Right atrium auricular region (tissue), 2 donors: ENCODE data around the gene OR1I1. TPM values are rescaled to one million over a fixed set of nuclear protein-coding genes. Genes with fewer than 3 reads are reported as not detected.

Experiments used
- DNase-seq: peaks from one replicate; pipeline ENCODE4 v3.0.0-alpha.2; 2019; ENCODE audit warnings: low spot score
- H3K27ac ChIP-seq, 2 donors: fragments of 200-600 bp; sonication (generic); 1 replicate in 1 of 2; 2 replicates in 1 of 2; pipeline ENCODE4 v1.5.1; 2016 to 2019
- H3K27me3 ChIP-seq, 2 donors: fragments of 200-600 bp; sonication (generic); one replicate each; pipeline versions ENCODE4 v1.5.1 to v1.6.0; 2017 to 2019
- H3K36me3 ChIP-seq: fragments of 200-600 bp; sonication (generic); one replicate; pipeline ENCODE4 v1.5.1; 2016
- H3K4me1 ChIP-seq, 2 donors: fragments of 200-600 bp; sonication (generic); one replicate each; pipeline versions ENCODE4 v1.5.1 to v1.6.0; 2017 to 2019
- H3K4me3 ChIP-seq, 2 donors: fragments of 200-600 bp; sonication (generic); 1 replicate in 1 of 2; 2 replicates in 1 of 2; pipeline ENCODE4 v1.5.1; 2017 to 2019; ENCODE audit warnings: mild to moderate bottlenecking in 1 of 2, moderate library complexity in 1 of 2
- H3K9me3 ChIP-seq, 2 donors: fragments of 200-600 bp; sonication (generic); one replicate each; pipeline ENCODE4 v1.5.1; 2019
- total RNA-seq, 2 donors: library from RNA; depleted of rRNA; stranded (reverse); fragments of >200 nt; gene quantifications; one replicate each; pipeline ENCODE4 v1.1.0, GENCODE V29; 2016
- TF ChIP-seq, protein P1 (sequence below), 2 donors: fragments of 200-600 bp; sonication (generic); IDR thresholded peaks; one replicate each; pipeline ENCODE4 v1.5.1; 2019; ENCODE audit warnings: antibody characterized with exemption in 2 of 2

Gene OR1I1
- total RNA-seq, 2 donors from 2014 or later: not detected

DNA sequence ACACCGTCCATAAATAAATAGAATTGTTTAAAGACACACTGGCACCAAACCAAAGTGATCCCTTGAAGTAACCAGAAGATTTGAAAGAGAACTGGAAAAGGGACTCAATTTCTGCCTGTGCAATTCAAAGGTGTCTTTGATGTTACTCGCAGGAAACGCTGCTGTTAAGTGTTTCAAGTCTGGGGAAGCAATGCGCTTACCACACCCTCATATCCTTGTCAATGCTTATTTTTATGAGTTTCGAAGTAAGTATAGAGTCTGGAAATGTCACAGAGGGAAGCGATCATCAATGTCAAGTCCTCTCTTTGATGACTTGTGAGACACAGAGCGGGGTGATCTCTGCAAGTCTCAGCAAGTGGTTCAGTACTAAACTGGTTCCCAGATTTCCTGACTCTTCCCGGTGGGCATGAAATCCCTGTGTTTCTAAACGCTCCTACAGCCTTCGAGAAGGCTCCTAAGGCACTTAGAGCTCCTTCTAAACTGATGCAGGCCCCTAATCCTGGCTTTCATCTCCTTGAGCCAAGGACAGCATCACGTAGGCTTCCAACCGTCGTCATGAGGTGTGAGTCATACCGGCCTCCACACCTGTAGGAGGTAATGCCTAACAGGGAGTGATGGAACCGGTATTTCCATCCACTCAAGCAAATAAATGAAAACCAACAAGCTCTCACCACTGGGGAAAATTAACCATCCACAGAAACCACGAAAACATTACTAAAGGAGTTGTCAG, 48.0 kb downstream of the OR1I1 start:
- TF ChIP-seq, protein P1, sequence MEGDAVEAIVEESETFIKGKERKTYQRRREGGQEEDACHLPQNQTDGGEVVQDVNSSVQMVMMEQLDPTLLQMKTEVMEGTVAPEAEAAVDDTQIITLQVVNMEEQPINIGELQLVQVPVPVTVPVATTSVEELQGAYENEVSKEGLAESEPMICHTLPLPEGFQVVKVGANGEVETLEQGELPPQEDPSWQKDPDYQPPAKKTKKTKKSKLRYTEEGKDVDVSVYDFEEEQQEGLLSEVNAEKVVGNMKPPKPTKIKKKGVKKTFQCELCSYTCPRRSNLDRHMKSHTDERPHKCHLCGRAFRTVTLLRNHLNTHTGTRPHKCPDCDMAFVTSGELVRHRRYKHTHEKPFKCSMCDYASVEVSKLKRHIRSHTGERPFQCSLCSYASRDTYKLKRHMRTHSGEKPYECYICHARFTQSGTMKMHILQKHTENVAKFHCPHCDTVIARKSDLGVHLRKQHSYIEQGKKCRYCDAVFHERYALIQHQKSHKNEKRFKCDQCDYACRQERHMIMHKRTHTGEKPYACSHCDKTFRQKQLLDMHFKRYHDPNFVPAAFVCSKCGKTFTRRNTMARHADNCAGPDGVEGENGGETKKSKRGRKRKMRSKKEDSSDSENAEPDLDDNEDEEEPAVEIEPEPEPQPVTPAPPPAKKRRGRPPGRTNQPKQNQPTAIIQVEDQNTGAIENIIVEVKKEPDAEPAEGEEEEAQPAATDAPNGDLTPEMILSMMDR (IDR thresholded peaks at IDR 0.05): no peak
- no peak overlapping the region for H3K27ac ChIP-seq
- no peak overlapping the region for H3K4me3 ChIP-seq
- no peak for DNase-seq
- H3K4me1 ChIP-seq: peaks cover 0 to 5% of the 10 kb centered on the region in 2 donors
- no peaks in the 10 kb centered on the region for H3K27me3 ChIP-seq
- H3K36me3 ChIP-seq: no peaks in the 10 kb centered on the region
- no peaks in the 10 kb centered on the region for H3K9me3 ChIP-seq

DNA sequence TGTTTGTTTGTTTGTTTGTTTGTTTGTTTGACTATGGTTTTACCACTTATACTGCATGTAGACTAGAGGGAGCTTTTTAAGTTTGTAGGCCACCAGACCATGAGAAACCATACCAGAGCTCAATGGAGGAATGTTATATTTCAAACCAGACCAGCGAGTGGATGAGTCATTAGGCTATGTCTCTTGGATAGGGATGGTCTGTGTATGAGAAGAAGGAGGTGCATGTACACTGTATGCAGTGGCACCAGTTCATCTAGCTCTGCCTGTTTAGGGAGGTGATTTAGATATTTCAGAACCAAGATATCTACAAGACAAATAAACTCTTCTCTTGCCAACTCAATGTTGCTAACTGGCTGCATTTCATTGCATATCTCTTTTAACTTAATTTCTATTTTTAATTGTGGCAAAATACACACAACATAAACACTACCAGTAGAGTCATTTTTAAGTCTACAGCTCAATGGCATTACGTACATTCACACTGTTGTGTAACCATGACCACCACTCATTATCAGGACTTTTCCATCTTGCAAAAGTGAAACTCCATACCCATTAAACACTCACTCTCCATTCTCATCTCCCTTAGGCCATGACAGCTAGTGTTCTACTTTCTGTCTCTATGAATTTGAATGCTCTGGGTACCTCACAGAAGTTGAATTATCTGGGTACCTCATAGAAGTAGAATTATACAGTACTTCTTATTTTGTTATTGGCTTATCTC, 54.4 kb downstream of the OR1I1 start:
- H3K27ac ChIP-seq: no peak overlapping the region
- H3K27me3 ChIP-seq: no peaks in the 10 kb centered on the region
- H3K9me3 ChIP-seq: peaks cover 0 to 8% of the 10 kb centered on the region in 2 donors
- TF ChIP-seq, protein P1 (IDR thresholded peaks at IDR 0.05): no peak
- H3K4me1 ChIP-seq: no peaks in the 10 kb centered on the region
- H3K4me3 ChIP-seq: no peak overlapping the region
- H3K36me3 ChIP-seq: no peaks in the 10 kb centered on the region
- DNase-seq: no peak

DNA sequence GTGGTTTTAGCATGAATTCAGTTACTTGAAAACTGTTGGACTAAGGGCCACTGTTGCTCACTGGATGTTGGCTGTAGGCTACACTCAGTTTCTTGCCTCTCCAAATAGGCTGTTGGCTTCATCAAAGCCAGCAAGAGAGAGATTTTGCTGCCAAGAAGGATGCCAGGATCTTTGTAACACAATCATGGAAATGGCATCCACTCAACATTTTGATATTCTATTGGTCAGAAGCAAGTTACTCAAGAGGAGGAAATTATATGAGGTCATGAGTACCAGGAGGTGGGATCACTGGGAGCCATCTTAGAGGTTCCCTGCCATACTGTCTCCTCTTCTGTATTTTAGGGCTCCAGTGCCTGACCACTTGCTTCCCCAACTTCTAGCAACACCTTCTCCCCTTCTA, 55.8 kb downstream of the OR1I1 start:
- Histone ChIP-seq H3K4me1 (no peaks in the 10 kb centered on the region), H3K9me3 (peaks cover 0 to 8% of the 10 kb centered on the region in 2 donors), H3K27ac (no peak overlapping the region), H3K36me3 (no peaks in the 10 kb centered on the region), H3K4me3 (no peak overlapping the region), H3K27me3 (no peaks in the 10 kb centered on the region)
- no peak for DNase-seq
- TF ChIP-seq, protein P1 (IDR thresholded peaks at IDR 0.05): no peak

DNA sequence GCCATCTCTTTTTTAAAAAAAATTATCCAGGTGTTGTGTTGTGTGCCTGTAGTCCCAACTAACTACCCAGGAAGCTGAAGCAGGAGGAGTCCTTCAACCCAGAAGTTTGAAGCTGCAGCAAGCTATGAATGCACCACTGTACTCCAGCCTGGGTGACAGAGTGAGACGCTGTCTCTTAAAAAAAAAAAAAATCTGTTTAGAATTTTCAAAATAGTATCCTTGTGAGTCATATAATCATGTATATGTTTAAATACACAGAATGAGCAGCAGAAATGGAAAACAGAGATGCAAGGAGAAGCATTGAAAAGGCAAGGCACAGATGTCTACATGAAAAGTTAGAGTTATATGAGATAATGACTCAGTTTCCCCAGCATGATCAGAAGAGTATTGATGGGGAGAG, 56.4 kb downstream of the OR1I1 start:
- no peak overlapping the region for H3K4me3 ChIP-seq
- no peaks in the 10 kb centered on the region for H3K4me1 ChIP-seq
- no peak overlapping the region for H3K27ac ChIP-seq
- TF ChIP-seq, protein P1 (IDR thresholded peaks at IDR 0.05): no peak
- no peaks in the 10 kb centered on the region for H3K36me3 ChIP-seq
- no peaks in the 10 kb centered on the region for H3K27me3 ChIP-seq
- H3K9me3 ChIP-seq: peaks cover 0 to 8% of the 10 kb centered on the region in 2 donors
- no peak for DNase-seq

DNA sequence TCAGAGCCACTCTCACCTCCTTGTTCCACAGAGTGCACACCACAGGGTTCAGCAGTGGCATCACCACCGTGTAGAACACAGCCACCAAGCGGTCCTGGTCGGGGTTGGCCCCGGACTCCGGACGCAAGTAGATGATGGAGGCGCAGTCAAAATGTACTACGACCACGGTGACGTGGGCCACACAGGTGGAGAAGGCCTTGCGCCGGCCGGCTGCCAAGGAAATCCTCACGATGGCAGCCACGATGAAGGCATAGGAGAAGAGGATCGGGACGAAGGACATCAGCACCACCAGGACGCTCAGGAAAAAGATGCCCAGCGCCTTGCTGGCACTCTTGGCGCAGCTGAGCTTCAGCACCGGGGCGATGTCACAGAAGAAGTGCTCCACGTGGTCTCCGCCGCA, 59.1 kb downstream of the OR1I1 start:
- no peaks in the 10 kb centered on the region for H3K36me3 ChIP-seq
- no peak overlapping the region for H3K4me3 ChIP-seq
- no peak overlapping the region for H3K27ac ChIP-seq
- no peaks in the 10 kb centered on the region for H3K27me3 ChIP-seq
- H3K9me3 ChIP-seq: peaks cover 0 to 8% of the 10 kb centered on the region in 2 donors
- no peaks in the 10 kb centered on the region for H3K4me1 ChIP-seq
- DNase-seq: no peak
- TF ChIP-seq, protein P1 (IDR thresholded peaks at IDR 0.05): no peak
